Liver (tissue), 9 donors: Measurements from ENCODE around the gene PARD3B. TPM values are rescaled to one million over a fixed set of nuclear protein-coding genes. Genes with fewer than 3 reads are reported as not detected.

ENCODE experiments used
- DNase-seq: peaks from one replicate; pipeline ENCODE4 v3.0.0-alpha.2; 2017; ENCODE audit warnings: low spot score
- H3K27ac ChIP-seq, 2 donors: one replicate each; pipeline ENCODE4 v1.7.0; 2013; ENCODE audit warnings: inconsistent platforms in 2 of 2, low read length in 2 of 2, control low read depth in 1 of 2, low read depth in 1 of 2, mild to moderate bottlenecking in 1 of 2
- H3K27me3 ChIP-seq, 4 donors: one replicate each; pipeline versions ENCODE4 v1.6.1 to v1.7.0; 2013; ENCODE audit warnings: low read length in 3 of 4, inconsistent platforms in 1 of 4, mild to moderate bottlenecking in 1 of 4, moderate library complexity in 1 of 4; ENCODE audit not compliant: control insufficient read depth in 4 of 4, insufficient read depth in 4 of 4
- H3K36me3 ChIP-seq, 4 donors: one replicate each; pipeline versions ENCODE4 v1.6.1 to v1.7.0; 2013; ENCODE audit warnings: low read length in 3 of 4, mild to moderate bottlenecking in 3 of 4, low read depth in 1 of 4, moderate library complexity in 1 of 4; ENCODE audit not compliant: control insufficient read depth in 4 of 4, insufficient read depth in 3 of 4
- H3K4me1 ChIP-seq, 4 donors: one replicate each; pipeline versions ENCODE4 v1.6.1 to v1.7.0; 2013; ENCODE audit warnings: low read length in 3 of 4, mild to moderate bottlenecking in 3 of 4, moderate library complexity in 1 of 4; ENCODE audit not compliant: control insufficient read depth in 4 of 4, insufficient read depth in 4 of 4
- H3K4me3 ChIP-seq, 3 donors: one replicate each; pipeline versions ENCODE4 v1.6.1 to v1.7.0; 2013; ENCODE audit warnings: low read length in 3 of 3, control low read depth in 1 of 3, low read depth in 1 of 3, mild to moderate bottlenecking in 1 of 3
- H3K9ac ChIP-seq, 2 donors: one replicate each; pipeline ENCODE4 v1.7.0; 2013; ENCODE audit warnings: low read length in 2 of 2, mild to moderate bottlenecking in 2 of 2, moderate library complexity in 2 of 2, control low read depth in 1 of 2, low read depth in 1 of 2
- H3K9me3 ChIP-seq, 4 donors: one replicate each; pipeline versions ENCODE4 v1.6.1 to v1.7.0; 2013; ENCODE audit warnings: low read length in 3 of 4; ENCODE audit not compliant: control insufficient read depth in 4 of 4
- ATF3 ChIP-seq: IDR thresholded peaks from 2 replicates; pipeline ENCODE4 v1.6.1; 2016; ENCODE audit warnings: antibody characterized with exemption
- EGR1 ChIP-seq, 2 donors: IDR thresholded peaks; 2 replicates each; pipeline ENCODE4 v1.6.1; 2016 to 2018; ENCODE audit warnings: antibody characterized with exemption in 2 of 2, low read depth in 2 of 2
- FOXA1 ChIP-seq: IDR thresholded peaks from 2 replicates; pipeline ENCODE4 v1.6.1; 2016; ENCODE audit warnings: antibody characterized with exemption
- GABPA ChIP-seq, 2 donors: IDR thresholded peaks in 1 of 2; conservative IDR thresholded peaks in 1 of 2; 2 replicates each; pipeline ENCODE4 v1.6.1; 2016; ENCODE audit warnings: antibody characterized with exemption in 2 of 2, mild to moderate bottlenecking in 1 of 2, moderate library complexity in 1 of 2
- HNF4A ChIP-seq, 2 donors: conservative IDR thresholded peaks; 2 replicates each; pipeline ENCODE4 v1.6.1; 2016; ENCODE audit warnings: antibody characterized with exemption in 2 of 2, mild to moderate bottlenecking in 2 of 2
- HNF4G ChIP-seq: IDR thresholded peaks from 2 replicates; pipeline ENCODE4 v1.6.1; 2016; ENCODE audit warnings: antibody characterized with exemption
- JUND ChIP-seq, 2 donors: IDR thresholded peaks; 2 replicates each; pipeline ENCODE4 v1.6.1; 2016; ENCODE audit warnings: antibody characterized with exemption in 2 of 2
- NR2F2 ChIP-seq: IDR thresholded peaks from 2 replicates; pipeline ENCODE4 v1.6.1; 2016; ENCODE audit warnings: antibody characterized with exemption
- RAD21 ChIP-seq, 2 donors: IDR thresholded peaks; 2 replicates each; pipeline ENCODE4 v1.6.1; 2016; ENCODE audit warnings: antibody characterized with exemption in 2 of 2, mild to moderate bottlenecking in 2 of 2
- REST ChIP-seq: IDR thresholded peaks from 2 replicates; pipeline ENCODE4 v1.6.1; 2016; ENCODE audit warnings: antibody characterized with exemption, mild to moderate bottlenecking
- RXRA ChIP-seq, 2 donors: IDR thresholded peaks; 2 replicates each; pipeline ENCODE4 v1.6.1; 2017 to 2018; ENCODE audit warnings: antibody characterized with exemption in 2 of 2, mild to moderate bottlenecking in 1 of 2
- SP1 ChIP-seq: IDR thresholded peaks from 2 replicates; pipeline ENCODE4 v1.6.1; 2018; ENCODE audit warnings: antibody characterized with exemption, mild to moderate bottlenecking
- TAF1 ChIP-seq: conservative IDR thresholded peaks from 2 replicates; pipeline ENCODE4 v1.6.1; 2016; ENCODE audit warnings: antibody characterized with exemption, mild to moderate bottlenecking
- YY1 ChIP-seq: IDR thresholded peaks from 2 replicates; pipeline ENCODE4 v1.6.1; 2016; ENCODE audit warnings: antibody characterized with exemption, mild to moderate bottlenecking
- ZBTB33 ChIP-seq: IDR thresholded peaks from 2 replicates; pipeline ENCODE4 v1.6.1; 2016; ENCODE audit warnings: antibody characterized with exemption
- WGBS: extraction: QIAGEN DNeasy Blood & Tissue Kit; methylation state at CpG from one replicate; pipeline ENCODE4 v1.1.7; 2013; 5-methylcytosine and 5-hydroxymethylcytosine counted together
- polyA plus RNA-seq, 2 donors: library from polyadenylated mRNA; stranded (reverse) in 1 of 2; unstranded in 1 of 2; fragments of 200-250 nt in 1 of 2; fragments of >200 nt in 1 of 2; fragmentation: Nextera tagmentation in 1 of 2; extraction: Ambion mirVana in 1 of 2; gene quantifications; one replicate each; pipeline versions ENCODE4 v1.2.1 to v1.2.3, GENCODE V29; 2013 to 2015
- total RNA-seq, 2 donors: library from RNA; depleted of rRNA; stranded (reverse); fragments of >200 nt; gene quantifications; one replicate each; pipeline ENCODE4 v1.2.3, GENCODE V29; 2014
- TF ChIP-seq, protein P1 (sequence below): fragments of 150-350 bp; IDR thresholded peaks from 2 replicates; pipeline ENCODE4 v1.5.1; 2017; ENCODE audit warnings: improper control_type of control experiment, low read depth, low read length; ENCODE audit not compliant: missing input control
- donor health status: healthy.
- donor health status: healthy.
- donor health status: healthy.
- donor health status: healthy.
- donor health status: healthy.

PARD3B gene
- total and polyA plus RNA-seq, 4 donors = 1.1 to 10.3 (median 3.7) TPM

GRCh38 chr2:204535764-204536163 lies 9.5 kb upstream of the PARD3B start:
- no peaks in the 10 kb centered on the region for H3K27me3 ChIP-seq
- H3K4me3 ChIP-seq = no peak overlapping the region
- no peak overlapping the region for H3K9ac ChIP-seq
- H3K9me3 ChIP-seq = no peaks in the 10 kb centered on the region
- TF ChIP-seq, protein P1, sequence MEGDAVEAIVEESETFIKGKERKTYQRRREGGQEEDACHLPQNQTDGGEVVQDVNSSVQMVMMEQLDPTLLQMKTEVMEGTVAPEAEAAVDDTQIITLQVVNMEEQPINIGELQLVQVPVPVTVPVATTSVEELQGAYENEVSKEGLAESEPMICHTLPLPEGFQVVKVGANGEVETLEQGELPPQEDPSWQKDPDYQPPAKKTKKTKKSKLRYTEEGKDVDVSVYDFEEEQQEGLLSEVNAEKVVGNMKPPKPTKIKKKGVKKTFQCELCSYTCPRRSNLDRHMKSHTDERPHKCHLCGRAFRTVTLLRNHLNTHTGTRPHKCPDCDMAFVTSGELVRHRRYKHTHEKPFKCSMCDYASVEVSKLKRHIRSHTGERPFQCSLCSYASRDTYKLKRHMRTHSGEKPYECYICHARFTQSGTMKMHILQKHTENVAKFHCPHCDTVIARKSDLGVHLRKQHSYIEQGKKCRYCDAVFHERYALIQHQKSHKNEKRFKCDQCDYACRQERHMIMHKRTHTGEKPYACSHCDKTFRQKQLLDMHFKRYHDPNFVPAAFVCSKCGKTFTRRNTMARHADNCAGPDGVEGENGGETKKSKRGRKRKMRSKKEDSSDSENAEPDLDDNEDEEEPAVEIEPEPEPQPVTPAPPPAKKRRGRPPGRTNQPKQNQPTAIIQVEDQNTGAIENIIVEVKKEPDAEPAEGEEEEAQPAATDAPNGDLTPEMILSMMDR = no peak
- no peak for TF ChIP-seq ATF3
- no peak for TF ChIP-seq FOXA1
- TF ChIP-seq HNF4G = no peak
- TF ChIP-seq EGR1 (IDR thresholded peaks at IDR 0.05; ENCODE audit: low read depth in 2 of 2) = no peak
- TF ChIP-seq YY1 = no peak
- no peak for TF ChIP-seq TAF1
- TF ChIP-seq SP1 = no peak
- TF ChIP-seq NR2F2 = no peak
- TF ChIP-seq GABPA (IDR thresholded peaks at IDR 0.05 in 1 of 2, conservative IDR thresholded peaks at IDR 0.05 in 1 of 2) = no peak
- TF ChIP-seq HNF4A (conservative IDR thresholded peaks at IDR 0.05) = no peak
- TF ChIP-seq ZBTB33 = no peak
- no peak for TF ChIP-seq RXRA (IDR thresholded peaks at IDR 0.05)
- TF ChIP-seq RAD21 (IDR thresholded peaks at IDR 0.05) = no peak
- no peak for TF ChIP-seq JUND (IDR thresholded peaks at IDR 0.05)
- TF ChIP-seq REST = no peak
- H3K4me1 ChIP-seq = peaks cover 0 to 3% (median under 1%) of the 10 kb centered on the region in 4 donors
- no peaks in the 10 kb centered on the region for H3K36me3 ChIP-seq
- no peak overlapping the region for H3K27ac ChIP-seq
- DNase-seq = no peak
- 92% methylated on average over 1 of the region's 1 CpG for WGBS
